K562 (cell line): Measurements from ENCODE around the gene PPRC1. TPM values are rescaled to one million over a fixed set of nuclear protein-coding genes. Genes with fewer than 3 reads are reported as not detected.

Experiments used
- CHD4 ChIP-seq: fragments of 200-600 bp; sonication (generic); IDR thresholded peaks from 3 replicates; pipeline ENCODE4 v1.6.1; 2012; ENCODE audit warnings: low read depth, mild to moderate bottlenecking, mixed read lengths, low read length, inconsistent platforms; ENCODE audit not compliant: insufficient read depth, insufficient replicate concordance, poor library complexity, severe bottlenecking
- CREM ChIP-seq: IDR thresholded peaks from 2 replicates; pipeline ENCODE4 v1.6.1; 2014; ENCODE audit warnings: antibody characterized with exemption, low read depth
- ESRRA ChIP-seq: fragments of 450-650 bp; IDR thresholded peaks from 2 replicates; pipeline ENCODE4 v1.6.1; 2014; ENCODE audit warnings: low read depth, mild to moderate bottlenecking, moderate library complexity, borderline replicate concordance
- FOS ChIP-seq: IDR thresholded peaks from 3 replicates; pipeline ENCODE4 v1.6.1; 2011; ENCODE audit not compliant: insufficient read length; ENCODE audit errors: extremely low read depth
- FOXP1 ChIP-seq: sonication (generic); formaldehyde crosslinking; IDR thresholded peaks from 2 replicates; pipeline ENCODE4 v1.8.0; 2022; ENCODE audit warnings: mild to moderate bottlenecking, missing genetic modification reagents
- MEF2D ChIP-seq: conservative IDR thresholded peaks from 2 replicates; pipeline ENCODE4 v1.6.1; 2016; ENCODE audit warnings: low read depth, missing genetic modification characterization, missing compliant biosample characterization
- POLR2AphosphoS5 ChIP-seq: IDR thresholded peaks from 2 replicates; pipeline ENCODE4 v1.6.1; 2011; ENCODE audit warnings: mild to moderate bottlenecking, low read depth, low read length, moderate library complexity; ENCODE audit not compliant: control insufficient read depth, insufficient read depth
- PURB ChIP-seq: sonication (generic); formaldehyde crosslinking; IDR thresholded peaks from 2 replicates; pipeline ENCODE4 v1.9.0; 2021; ENCODE audit warnings: low read depth, mild to moderate bottlenecking, missing genetic modification reagents
- SIN3B ChIP-seq: fragments of 450-650 bp; IDR thresholded peaks from 2 replicates; pipeline ENCODE4 v1.6.1; 2017; ENCODE audit warnings: low read depth, mild to moderate bottlenecking, moderate library complexity
- SP1 ChIP-seq: sonication (generic); formaldehyde crosslinking; IDR thresholded peaks from 2 replicates; pipeline ENCODE4 v1.8.1; 2022; ENCODE audit warnings: mild to moderate bottlenecking, missing genetic modification reagents
- SRF ChIP-seq, 2 experiments: fragments of 250-450, 450-650 bp in 1 of 2; sonication (Bioruptor Pico) in 1 of 2; sonication (generic) in 1 of 2; formaldehyde crosslinking; IDR thresholded peaks; 2 replicates each; pipeline versions ENCODE4 v1.5.0 to v1.5.1; 2020 to 2022; ENCODE audit warnings: mild to moderate bottlenecking in 1 of 2, missing genetic modification reagents in 1 of 2
- ZFP1 ChIP-seq: fragments of 450-650 bp; formaldehyde crosslinking; IDR thresholded peaks from 2 replicates; pipeline ENCODE4 v1.4.0; 2020; ENCODE audit warnings: mild to moderate bottlenecking, mixed read lengths
- polyA plus RNA-seq, 8 experiments: library from polyadenylated mRNA; depleted of rRNA in 4 of 8; stranded (reverse) in 5 of 8; unstranded in 3 of 8; fragments of >200 nt; fragmentation: Nextera tagmentation in 2 of 8; fragmentation: Illumina TruSeq in 1 of 8; extraction: Ambion mirVana in 2 of 8; extraction: Trizol in 1 of 8; gene quantifications; 2 replicates each; pipeline versions ENCODE4 v1.2.1 to v1.2.3, GENCODE V29; 2011 to 2014; ENCODE audit warnings: inconsistent platforms in 1 of 8, missing spikeins in 1 of 8
- total RNA-seq, 7 experiments: library from RNA; depleted of rRNA in 6 of 7; stranded (reverse); fragments of >200 nt in 6 of 7; fragmentation: Illumina TruSeq in 2 of 7; extraction: Trizol in 2 of 7; gene quantifications; 2 replicates each; pipeline versions ENCODE4 v1.2.1 to v1.2.3, GENCODE V29; 2011 to 2021; ENCODE audit warnings: low replicate concordance in 1 of 7
- TF ChIP-seq, protein P1 (sequence below): sonication (generic); formaldehyde crosslinking; IDR thresholded peaks from 2 replicates; pipeline ENCODE4 v1.8.0; 2022; ENCODE audit warnings: missing genetic modification reagents, mild to moderate bottlenecking, moderate library complexity, borderline replicate concordance
- TF ChIP-seq, protein P2 (sequence below): fragments of 200-400 bp; formaldehyde crosslinking; IDR thresholded peaks from 2 replicates; pipeline ENCODE4 v1.6.1; 2017; ENCODE audit warnings: mild to moderate bottlenecking, low read depth, low read length, moderate library complexity
- TF ChIP-seq, protein P3 (sequence below), 2 experiments: fragments of 450-650 bp in 1 of 2; IDR thresholded peaks; 2 replicates each; pipeline ENCODE4 v1.6.1; 2011 to 2017; ENCODE audit warnings: low read depth in 2 of 2, antibody characterized with exemption in 1 of 2, borderline replicate concordance in 1 of 2, low read length in 1 of 2, mild to moderate bottlenecking in 1 of 2, mixed read lengths in 1 of 2; ENCODE audit not compliant: control insufficient read depth in 1 of 2
- TF ChIP-seq, protein P4 (sequence below): fragments of 450-650 bp; conservative IDR thresholded peaks from 2 replicates; pipeline ENCODE4 v1.6.1; 2016; ENCODE audit warnings: missing genetic modification characterization, low read depth, mild to moderate bottlenecking, control low read depth, missing compliant biosample characterization
- TF ChIP-seq, protein P5 (sequence below): fragments of 250-450 bp; sonication (Bioruptor Pico); IDR thresholded peaks from 2 replicates; pipeline ENCODE4 v1.8.0; 2022; ENCODE audit warnings: inconsistent platforms

PPRC1 gene
- total and polyA plus RNA-seq, 9 of the 15 experiments (the other 6 are each of a cell fraction or from before 2014, with no cell fraction given): 8.5 to 47.1 (median 16.2) TPM

DNA sequence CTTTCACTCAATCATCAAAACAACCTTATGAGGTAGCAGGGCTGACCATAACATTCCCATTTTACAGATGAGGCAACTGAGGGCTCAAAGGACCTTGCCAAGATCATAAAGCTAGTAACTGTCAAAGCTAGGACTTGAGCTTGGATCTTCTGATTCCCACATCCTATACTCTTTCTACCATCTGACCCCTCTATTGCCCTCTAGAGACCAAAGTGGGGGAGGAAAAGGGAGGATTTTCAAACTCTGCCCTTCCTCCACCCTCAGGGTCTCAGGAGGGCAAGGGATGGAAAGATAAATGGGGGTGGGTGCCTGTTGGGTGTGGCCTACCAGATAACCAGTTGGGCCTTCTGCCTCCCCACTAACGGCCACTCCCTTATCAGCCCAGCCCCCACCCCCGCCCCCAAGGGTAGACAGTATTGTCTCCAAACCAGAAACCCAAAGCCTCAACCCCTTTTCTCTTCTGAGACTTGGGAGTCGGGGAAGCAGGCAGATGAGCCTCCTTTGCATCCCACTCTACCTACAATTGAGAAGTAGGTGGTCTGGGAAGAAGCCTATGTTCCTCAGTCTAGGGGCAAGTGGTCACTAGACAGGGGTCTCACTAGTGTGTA lies 20.5 kb upstream of the PPRC1 start (continued):
- TF ChIP-seq, protein P1, sequence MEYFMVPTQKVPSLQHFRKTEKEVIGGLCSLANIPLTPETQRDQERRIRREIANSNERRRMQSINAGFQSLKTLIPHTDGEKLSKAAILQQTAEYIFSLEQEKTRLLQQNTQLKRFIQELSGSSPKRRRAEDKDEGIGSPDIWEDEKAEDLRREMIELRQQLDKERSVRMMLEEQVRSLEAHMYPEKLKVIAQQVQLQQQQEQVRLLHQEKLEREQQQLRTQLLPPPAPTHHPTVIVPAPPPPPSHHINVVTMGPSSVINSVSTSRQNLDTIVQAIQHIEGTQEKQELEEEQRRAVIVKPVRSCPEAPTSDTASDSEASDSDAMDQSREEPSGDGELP (CRISPR knock-in tag): peak; percentile 70; the same call in 1 of the 2 replicates
- TF ChIP-seq FOXP1 (CRISPR knock-in tag) (peak; percentile 33; the same call in 1 of the 2 replicates), CREM (peak; percentile 56), PURB (CRISPR knock-in tag) (no peak), SIN3B (no peak), CHD4 (no peak), FOS (no peak), MEF2D (tag) (no peak), POLR2AphosphoS5 (peak; percentile 93), ESRRA (peak; percentile 99), SRF (CRISPR knock-in tag; IDR thresholded peaks at IDR 0.05) (peak in 1 of 2 experiments; percentile 59; a peak in 1 of 4 replicates), SP1 (CRISPR knock-in tag) (peak; percentile 67), ZFP1 (CRISPR knock-in tag) (no peak)
- TF ChIP-seq, protein P2, sequence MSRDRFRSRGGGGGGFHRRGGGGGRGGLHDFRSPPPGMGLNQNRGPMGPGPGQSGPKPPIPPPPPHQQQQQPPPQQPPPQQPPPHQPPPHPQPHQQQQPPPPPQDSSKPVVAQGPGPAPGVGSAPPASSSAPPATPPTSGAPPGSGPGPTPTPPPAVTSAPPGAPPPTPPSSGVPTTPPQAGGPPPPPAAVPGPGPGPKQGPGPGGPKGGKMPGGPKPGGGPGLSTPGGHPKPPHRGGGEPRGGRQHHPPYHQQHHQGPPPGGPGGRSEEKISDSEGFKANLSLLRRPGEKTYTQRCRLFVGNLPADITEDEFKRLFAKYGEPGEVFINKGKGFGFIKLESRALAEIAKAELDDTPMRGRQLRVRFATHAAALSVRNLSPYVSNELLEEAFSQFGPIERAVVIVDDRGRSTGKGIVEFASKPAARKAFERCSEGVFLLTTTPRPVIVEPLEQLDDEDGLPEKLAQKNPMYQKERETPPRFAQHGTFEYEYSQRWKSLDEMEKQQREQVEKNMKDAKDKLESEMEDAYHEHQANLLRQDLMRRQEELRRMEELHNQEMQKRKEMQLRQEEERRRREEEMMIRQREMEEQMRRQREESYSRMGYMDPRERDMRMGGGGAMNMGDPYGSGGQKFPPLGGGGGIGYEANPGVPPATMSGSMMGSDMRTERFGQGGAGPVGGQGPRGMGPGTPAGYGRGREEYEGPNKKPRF: no peak
- TF ChIP-seq, protein P3, sequence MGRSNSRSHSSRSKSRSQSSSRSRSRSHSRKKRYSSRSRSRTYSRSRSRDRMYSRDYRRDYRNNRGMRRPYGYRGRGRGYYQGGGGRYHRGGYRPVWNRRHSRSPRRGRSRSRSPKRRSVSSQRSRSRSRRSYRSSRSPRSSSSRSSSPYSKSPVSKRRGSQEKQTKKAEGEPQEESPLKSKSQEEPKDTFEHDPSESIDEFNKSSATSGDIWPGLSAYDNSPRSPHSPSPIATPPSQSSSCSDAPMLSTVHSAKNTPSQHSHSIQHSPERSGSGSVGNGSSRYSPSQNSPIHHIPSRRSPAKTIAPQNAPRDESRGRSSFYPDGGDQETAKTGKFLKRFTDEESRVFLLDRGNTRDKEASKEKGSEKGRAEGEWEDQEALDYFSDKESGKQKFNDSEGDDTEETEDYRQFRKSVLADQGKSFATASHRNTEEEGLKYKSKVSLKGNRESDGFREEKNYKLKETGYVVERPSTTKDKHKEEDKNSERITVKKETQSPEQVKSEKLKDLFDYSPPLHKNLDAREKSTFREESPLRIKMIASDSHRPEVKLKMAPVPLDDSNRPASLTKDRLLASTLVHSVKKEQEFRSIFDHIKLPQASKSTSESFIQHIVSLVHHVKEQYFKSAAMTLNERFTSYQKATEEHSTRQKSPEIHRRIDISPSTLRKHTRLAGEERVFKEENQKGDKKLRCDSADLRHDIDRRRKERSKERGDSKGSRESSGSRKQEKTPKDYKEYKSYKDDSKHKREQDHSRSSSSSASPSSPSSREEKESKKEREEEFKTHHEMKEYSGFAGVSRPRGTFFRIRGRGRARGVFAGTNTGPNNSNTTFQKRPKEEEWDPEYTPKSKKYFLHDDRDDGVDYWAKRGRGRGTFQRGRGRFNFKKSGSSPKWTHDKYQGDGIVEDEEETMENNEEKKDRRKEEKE (IDR thresholded peaks at IDR 0.05; ENCODE audit: borderline replicate concordance in 1 of 2, control insufficient read depth in 1 of 2, low read depth in 2 of 2, low read length in 1 of 2): peak in 1 of 2 experiments; percentile 61; a peak in 1 of 4 replicates
- TF ChIP-seq, protein P4, sequence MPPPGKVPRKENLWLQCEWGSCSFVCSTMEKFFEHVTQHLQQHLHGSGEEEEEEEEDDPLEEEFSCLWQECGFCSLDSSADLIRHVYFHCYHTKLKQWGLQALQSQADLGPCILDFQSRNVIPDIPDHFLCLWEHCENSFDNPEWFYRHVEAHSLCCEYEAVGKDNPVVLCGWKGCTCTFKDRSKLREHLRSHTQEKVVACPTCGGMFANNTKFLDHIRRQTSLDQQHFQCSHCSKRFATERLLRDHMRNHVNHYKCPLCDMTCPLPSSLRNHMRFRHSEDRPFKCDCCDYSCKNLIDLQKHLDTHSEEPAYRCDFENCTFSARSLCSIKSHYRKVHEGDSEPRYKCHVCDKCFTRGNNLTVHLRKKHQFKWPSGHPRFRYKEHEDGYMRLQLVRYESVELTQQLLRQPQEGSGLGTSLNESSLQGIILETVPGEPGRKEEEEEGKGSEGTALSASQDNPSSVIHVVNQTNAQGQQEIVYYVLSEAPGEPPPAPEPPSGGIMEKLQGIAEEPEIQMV (tag): no peak
- TF ChIP-seq, protein P5, sequence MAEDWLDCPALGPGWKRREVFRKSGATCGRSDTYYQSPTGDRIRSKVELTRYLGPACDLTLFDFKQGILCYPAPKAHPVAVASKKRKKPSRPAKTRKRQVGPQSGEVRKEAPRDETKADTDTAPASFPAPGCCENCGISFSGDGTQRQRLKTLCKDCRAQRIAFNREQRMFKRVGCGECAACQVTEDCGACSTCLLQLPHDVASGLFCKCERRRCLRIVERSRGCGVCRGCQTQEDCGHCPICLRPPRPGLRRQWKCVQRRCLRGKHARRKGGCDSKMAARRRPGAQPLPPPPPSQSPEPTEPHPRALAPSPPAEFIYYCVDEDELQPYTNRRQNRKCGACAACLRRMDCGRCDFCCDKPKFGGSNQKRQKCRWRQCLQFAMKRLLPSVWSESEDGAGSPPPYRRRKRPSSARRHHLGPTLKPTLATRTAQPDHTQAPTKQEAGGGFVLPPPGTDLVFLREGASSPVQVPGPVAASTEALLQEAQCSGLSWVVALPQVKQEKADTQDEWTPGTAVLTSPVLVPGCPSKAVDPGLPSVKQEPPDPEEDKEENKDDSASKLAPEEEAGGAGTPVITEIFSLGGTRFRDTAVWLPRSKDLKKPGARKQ (CRISPR knock-in tag): no peak
